NT2/D1 (cell line): ENCODE measurements around the gene RGS2.
A peak's percentile ranks its signal among the peaks of the same experiment; 100 is the strongest.

Experiments
- DNase-seq: peaks from one replicate; pipeline ENCODE4 v3.0.0-alpha.2; 2011; ENCODE audit warnings: low read depth, low spot score
- H3K27me3 ChIP-seq: 2 replicates; pipeline ENCODE4 v1.6.0; 2011; ENCODE audit warnings: mild to moderate bottlenecking; ENCODE audit not compliant: insufficient read length, insufficient read depth
- H3K36me3 ChIP-seq: 2 replicates; pipeline ENCODE4 v1.6.1; 2011; ENCODE audit warnings: mild to moderate bottlenecking, low read length, mixed read lengths; ENCODE audit not compliant: insufficient read depth, insufficient read length
- H3K4me1 ChIP-seq: 2 replicates; pipeline ENCODE4 v1.5.1; 2011; ENCODE audit not compliant: insufficient read depth, insufficient read length
- H3K4me3 ChIP-seq: 2 replicates; pipeline ENCODE4 v1.5.1; 2011; ENCODE audit warnings: low read depth; ENCODE audit not compliant: insufficient read length
- H3K9ac ChIP-seq: 2 replicates; pipeline ENCODE4 v1.6.0; 2011; ENCODE audit warnings: low read depth; ENCODE audit not compliant: insufficient read length
- H3K9me3 ChIP-seq: 2 replicates; pipeline ENCODE4 v1.5.1; 2011; ENCODE audit warnings: mild to moderate bottlenecking, low read length; ENCODE audit not compliant: insufficient read depth
- SUZ12 ChIP-seq: IDR thresholded peaks from 2 replicates; pipeline ENCODE4 v1.6.1; 2011; ENCODE audit not compliant: insufficient read length, insufficient read depth; ENCODE audit errors: extremely low read depth
- YY1 ChIP-seq: IDR thresholded peaks from 2 replicates; pipeline ENCODE4 v1.6.1; 2011; ENCODE audit not compliant: insufficient read length, insufficient read depth
- ZNF274 ChIP-seq: IDR thresholded peaks from 2 replicates; pipeline ENCODE4 v1.6.1; 2011; ENCODE audit warnings: mild to moderate bottlenecking, low read depth, low read length

Gene RGS2

GRCh38 chr1:192807211-192808162 lies 1.4 kb upstream of the RGS2 start:
- Histone ChIP-seq H3K4me3 (peak overlapping the region; percentile 97), H3K9me3 (no peaks in the 10 kb centered on the region), H3K27me3 (no peaks in the 10 kb centered on the region), H3K9ac (peak overlapping the region; percentile 76), H3K4me1 (no peaks in the 10 kb centered on the region), H3K36me3 (peaks cover 24% of the 10 kb centered on the region)
- no peak for DNase-seq
- TF ChIP-seq YY1 (no peak), SUZ12 (no peak), ZNF274 (no peak)

- no peaks in the 10 kb centered on the region for H3K4me1 ChIP-seq
Observed at GRCh38 chr1:192808163-192808517, 699 bp upstream of the RGS2 start.

GRCh38 chr1:192809307-192810252 lies 741 bp downstream of the RGS2 start:
- peak overlapping the region; percentile 96 for H3K9ac ChIP-seq
- DNase-seq: no peak
- TF ChIP-seq SUZ12: no peak
- no peak for TF ChIP-seq YY1
- TF ChIP-seq ZNF274: no peak
- H3K27me3 ChIP-seq: no peaks in the 10 kb centered on the region
- H3K9me3 ChIP-seq: no peaks in the 10 kb centered on the region
- peaks cover 27% of the 10 kb centered on the region for H3K36me3 ChIP-seq
- H3K4me3 ChIP-seq: peak overlapping the region; percentile 97
- no peaks in the 10 kb centered on the region for H3K4me1 ChIP-seq

More at GRCh38 chr1:192808163-192808517, 699 bp upstream of the RGS2 start:
- H3K4me3 ChIP-seq: peak overlapping the region; percentile 97
- no peak for DNase-seq
- TF ChIP-seq YY1 (no peak), SUZ12 (no peak), ZNF274 (no peak)
- no peaks in the 10 kb centered on the region for H3K27me3 ChIP-seq
- H3K9ac ChIP-seq: peak overlapping the region; percentile 76
- H3K36me3 ChIP-seq: peaks cover 27% of the 10 kb centered on the region
- H3K9me3 ChIP-seq: no peaks in the 10 kb centered on the region

- TF ChIP-seq SUZ12: no peak
- no peak for TF ChIP-seq YY1
- TF ChIP-seq ZNF274: no peak
- H3K4me1 ChIP-seq: no peaks in the 10 kb centered on the region
- no peak for DNase-seq
- no peaks in the 10 kb centered on the region for H3K9me3 ChIP-seq
- H3K36me3 ChIP-seq: peaks cover 27% of the 10 kb centered on the region
- peak overlapping the region; percentile 96 for H3K9ac ChIP-seq
- no peaks in the 10 kb centered on the region for H3K27me3 ChIP-seq
- peak overlapping the region; percentile 97 for H3K4me3 ChIP-seq
Observed at GRCh38 chr1:192810253-192810880, 1.5 kb downstream of the RGS2 start.

DNA sequence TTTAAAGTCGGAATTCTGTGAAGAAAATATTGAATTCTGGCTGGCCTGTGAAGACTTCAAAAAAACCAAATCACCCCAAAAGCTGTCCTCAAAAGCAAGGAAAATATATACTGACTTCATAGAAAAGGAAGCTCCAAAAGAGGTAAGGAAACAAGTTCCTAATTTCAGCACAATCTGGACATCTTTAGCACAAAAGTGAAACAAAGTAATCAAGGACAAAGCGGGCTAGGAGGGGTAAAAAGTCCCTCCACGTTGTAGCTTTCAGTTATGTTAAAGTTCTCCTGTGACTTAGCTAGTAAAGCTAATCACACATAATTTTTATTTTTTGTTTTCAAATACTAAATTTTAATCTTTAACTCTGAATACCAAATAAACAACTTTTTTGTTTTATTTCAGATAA lies 2.2 kb downstream of the RGS2 start:
- H3K27me3 ChIP-seq: no peaks in the 10 kb centered on the region

GRCh38 chr1:192811594-192812239 lies 2.9 kb downstream of the RGS2 start:
- TF ChIP-seq SUZ12: no peak
- no peak for TF ChIP-seq ZNF274
- TF ChIP-seq YY1: no peak
- Histone ChIP-seq H3K36me3 (peaks cover 27% of the 10 kb centered on the region), H3K9ac (no peak overlapping the region), H3K9me3 (no peaks in the 10 kb centered on the region), H3K27me3 (no peaks in the 10 kb centered on the region), H3K4me1 (no peaks in the 10 kb centered on the region), H3K4me3 (no peak overlapping the region)
- DNase-seq: no peak

More for the DNA sequence above, 2.2 kb downstream of the RGS2 start:
- H3K4me1 ChIP-seq: no peaks in the 10 kb centered on the region
- no peak overlapping the region for H3K9ac ChIP-seq
- no peak for DNase-seq
- H3K9me3 ChIP-seq: no peaks in the 10 kb centered on the region
- H3K36me3 ChIP-seq: peaks cover 27% of the 10 kb centered on the region
- H3K4me3 ChIP-seq: no peak overlapping the region
- TF ChIP-seq ZNF274 (no peak), YY1 (no peak), SUZ12 (no peak)
